Measurements from ENCODE around the gene TNFRSF14. TPM values are rescaled to one million over a fixed set of nuclear protein-coding genes. Genes with fewer than 3 reads are reported as not detected.
A peak's percentile ranks its signal among the peaks of the same experiment; 100 is the strongest.

TNFRSF14 gene
- total RNA-seq, 1 donor from 2014 or later = 0.36 TPM

GRCh38 chr1:2519729-2520128 is 36.4 kb upstream of the TNFRSF14 start:
- H3K4me2 ChIP-seq (ENCODE audit: low read length) = no peak overlapping the region
- H2AFZ ChIP-seq (ENCODE audit: low read depth, low read length) = no peak overlapping the region
- H3K4me3 ChIP-seq (ENCODE audit: insufficient read depth, low read depth, low read length) = no peak overlapping the region
- peaks cover 59% of the 10 kb centered on the region for H4K20me1 ChIP-seq (ENCODE audit: insufficient read depth, low read length)
- Mint-ChIP-seq H3K9me3 (ENCODE audit: unreplicated experiment) (no peaks in the 10 kb centered on the region), H3K27ac (ENCODE audit: unreplicated experiment) (no peak overlapping the region), H3K27me3 (ENCODE audit: low read depth, unreplicated experiment) (no peaks in the 10 kb centered on the region), H3K4me1 (ENCODE audit: low read depth, unreplicated experiment) (peaks cover 9% of the 10 kb centered on the region), H3K4me3 (ENCODE audit: unreplicated experiment) (no peak overlapping the region), H3K36me3 (ENCODE audit: low read depth, unreplicated experiment) (peaks cover 5% of the 10 kb centered on the region)
- no peaks in the 10 kb centered on the region for H3K9me3 ChIP-seq (ENCODE audit: insufficient read depth, low read depth, low read length)
- H3K27me3 ChIP-seq (ENCODE audit: insufficient read depth, low read length) = no peaks in the 10 kb centered on the region
- FAIRE-seq (no peak), DNase-seq (ENCODE audit: low read depth) (no peak)
- H3K4me1 ChIP-seq (ENCODE audit: insufficient read depth, low read length) = peaks cover 17% of the 10 kb centered on the region
- no peak overlapping the region for H3K27ac ChIP-seq (ENCODE audit: low read depth, low read length)
- peaks cover 3% of the 10 kb centered on the region for H3K36me3 ChIP-seq (ENCODE audit: insufficient read depth, low read length)
- no peak overlapping the region for H3K9ac ChIP-seq (ENCODE audit: low read length)
- H3K79me2 ChIP-seq (ENCODE audit: insufficient read depth, low read length) = peaks cover 42% of the 10 kb centered on the region
- TF ChIP-seq CTCF (IDR thresholded peaks at IDR 0.05; ENCODE audit: insufficient read depth, low read depth, low read length) (no peak), EZH2 (IDR thresholded peaks at IDR 0.05; ENCODE audit: insufficient read depth, low read length) (no peak)

- Mint-ChIP-seq H3K9me3 (ENCODE audit: unreplicated experiment) (no peaks in the 10 kb centered on the region), H3K36me3 (ENCODE audit: low read depth, unreplicated experiment) (peaks cover 5% of the 10 kb centered on the region), H3K27ac (ENCODE audit: unreplicated experiment) (no peak overlapping the region), H3K4me1 (ENCODE audit: low read depth, unreplicated experiment) (peaks cover 14% of the 10 kb centered on the region), H3K4me3 (ENCODE audit: unreplicated experiment) (no peak overlapping the region), H3K27me3 (ENCODE audit: low read depth, unreplicated experiment) (no peaks in the 10 kb centered on the region)
- FAIRE-seq = no peak
- Histone ChIP-seq H3K4me3 (ENCODE audit: insufficient read depth, low read depth, low read length) (no peak overlapping the region), H3K4me2 (ENCODE audit: low read length) (no peak overlapping the region), H3K27ac (ENCODE audit: low read depth, low read length) (no peak overlapping the region), H2AFZ (ENCODE audit: low read depth, low read length) (no peak overlapping the region), H3K79me2 (ENCODE audit: insufficient read depth, low read length) (peaks cover 47% of the 10 kb centered on the region), H3K36me3 (ENCODE audit: insufficient read depth, low read length) (peaks cover 3% of the 10 kb centered on the region), H3K9me3 (ENCODE audit: insufficient read depth, low read depth, low read length) (no peaks in the 10 kb centered on the region), H3K4me1 (ENCODE audit: insufficient read depth, low read length) (peaks cover 22% of the 10 kb centered on the region), H4K20me1 (ENCODE audit: insufficient read depth, low read length) (peaks cover 62% of the 10 kb centered on the region), H3K9ac (ENCODE audit: low read length) (no peak overlapping the region), H3K27me3 (ENCODE audit: insufficient read depth, low read length) (no peaks in the 10 kb centered on the region)
- no peak for TF ChIP-seq CTCF (IDR thresholded peaks at IDR 0.05; ENCODE audit: insufficient read depth, low read depth, low read length)
- TF ChIP-seq EZH2 (IDR thresholded peaks at IDR 0.05; ENCODE audit: insufficient read depth, low read length) = no peak
- DNase-seq (ENCODE audit: low read depth) = no peak
These were observed 36.0 kb upstream of the TNFRSF14 start for GRCh38 chr1:2520206-2520605.

- H4K20me1 ChIP-seq (ENCODE audit: insufficient read depth, low read length) = peaks cover 63% of the 10 kb centered on the region
These were observed 35.4 kb upstream of the TNFRSF14 start for GRCh38 chr1:2520806-2521205.

More at GRCh38 chr1:2520806-2521205, 35.4 kb upstream of the TNFRSF14 start:
- peaks cover 5% of the 10 kb centered on the region for H3K36me3 Mint-ChIP-seq (ENCODE audit: low read depth, unreplicated experiment)
- TF ChIP-seq CTCF (IDR thresholded peaks at IDR 0.05; ENCODE audit: insufficient read depth, low read depth, low read length) (no peak), EZH2 (IDR thresholded peaks at IDR 0.05; ENCODE audit: insufficient read depth, low read length) (no peak)
- Histone ChIP-seq H3K9ac (ENCODE audit: low read length) (no peak overlapping the region), H3K9me3 (ENCODE audit: insufficient read depth, low read depth, low read length) (no peaks in the 10 kb centered on the region), H2AFZ (ENCODE audit: low read depth, low read length) (no peak overlapping the region), H3K36me3 (ENCODE audit: insufficient read depth, low read length) (peaks cover 3% of the 10 kb centered on the region), H3K4me3 (ENCODE audit: insufficient read depth, low read depth, low read length) (no peak overlapping the region), H3K4me1 (ENCODE audit: insufficient read depth, low read length) (peaks cover 28% of the 10 kb centered on the region), H3K79me2 (ENCODE audit: insufficient read depth, low read length) (peaks cover 53% of the 10 kb centered on the region), H3K27me3 (ENCODE audit: insufficient read depth, low read length) (no peaks in the 10 kb centered on the region), H3K27ac (ENCODE audit: low read depth, low read length) (no peak overlapping the region), H3K4me2 (ENCODE audit: low read length) (no peak overlapping the region)
- FAIRE-seq = no peak
- no peaks in the 10 kb centered on the region for H3K27me3 Mint-ChIP-seq (ENCODE audit: low read depth, unreplicated experiment)
- H3K27ac Mint-ChIP-seq (ENCODE audit: unreplicated experiment) = peak overlapping the region; percentile 20
- H3K4me3 Mint-ChIP-seq (ENCODE audit: unreplicated experiment) = no peak overlapping the region
- no peaks in the 10 kb centered on the region for H3K9me3 Mint-ChIP-seq (ENCODE audit: unreplicated experiment)
- DNase-seq (ENCODE audit: low read depth) = no peak
- peaks cover 14% of the 10 kb centered on the region for H3K4me1 Mint-ChIP-seq (ENCODE audit: low read depth, unreplicated experiment)
